Parathyroid adenoma (tissue), 2 donors: ENCODE data around the gene TMEM217.
A peak's percentile ranks its signal among the peaks of the same experiment; 100 is the strongest.

Experiments
- H2AFZ ChIP-seq: fragments of 300-600 bp; sonication (generic); one replicate; pipeline ENCODE4 v1.7.0; 2017; ENCODE audit warnings: antibody characterized with exemption, mild to moderate bottlenecking
- H3K27ac ChIP-seq: fragments of 300-600 bp; sonication (generic); one replicate; pipeline ENCODE4 v1.7.0; 2017
- H3K27me3 ChIP-seq: fragments of 300-600 bp; sonication (generic); one replicate; pipeline ENCODE4 v1.7.0; 2017; ENCODE audit warnings: low read length; ENCODE audit not compliant: control insufficient read depth, insufficient read depth
- H3K36me3 ChIP-seq: fragments of 300-600 bp; sonication (generic); one replicate; pipeline ENCODE4 v1.7.0; 2017; ENCODE audit warnings: low read length; ENCODE audit not compliant: control insufficient read depth, insufficient read depth
- H3K4me1 ChIP-seq: fragments of 300-600 bp; sonication (generic); one replicate; pipeline ENCODE4 v1.7.0; 2017; ENCODE audit warnings: control low read depth
- H3K4me2 ChIP-seq: fragments of 300-600 bp; sonication (generic); one replicate; pipeline ENCODE4 v1.7.0; 2017; ENCODE audit warnings: low read length
- H3K4me3 ChIP-seq: fragments of 300-600 bp; sonication (generic); one replicate; pipeline ENCODE4 v1.7.0; 2017; ENCODE audit warnings: low read depth, low read length
- H3K79me2 ChIP-seq: fragments of 300-600 bp; sonication (generic); one replicate; pipeline ENCODE4 v1.7.0; 2017; ENCODE audit warnings: control low read depth
- H3K9ac ChIP-seq: fragments of 300-600 bp; sonication (generic); one replicate; pipeline ENCODE4 v1.7.0; 2017; ENCODE audit warnings: mild to moderate bottlenecking
- H3K9me3 ChIP-seq: fragments of 300-600 bp; sonication (generic); one replicate; pipeline ENCODE4 v1.7.0; 2017; ENCODE audit warnings: low read length; ENCODE audit not compliant: control insufficient read depth
- TF ChIP-seq, protein P1 (sequence below): fragments of 300-600 bp; sonication (generic); IDR thresholded peaks from one replicate; pipeline ENCODE4 v1.7.0; 2017; ENCODE audit warnings: antibody characterized with exemption, mild to moderate bottlenecking
- donor health status: primary hyperparathyroidism.

The TMEM217 gene

GRCh38 chr6:37256692-37257319 lies 1.1 kb downstream of the TMEM217 start:
- TF ChIP-seq, protein P1, sequence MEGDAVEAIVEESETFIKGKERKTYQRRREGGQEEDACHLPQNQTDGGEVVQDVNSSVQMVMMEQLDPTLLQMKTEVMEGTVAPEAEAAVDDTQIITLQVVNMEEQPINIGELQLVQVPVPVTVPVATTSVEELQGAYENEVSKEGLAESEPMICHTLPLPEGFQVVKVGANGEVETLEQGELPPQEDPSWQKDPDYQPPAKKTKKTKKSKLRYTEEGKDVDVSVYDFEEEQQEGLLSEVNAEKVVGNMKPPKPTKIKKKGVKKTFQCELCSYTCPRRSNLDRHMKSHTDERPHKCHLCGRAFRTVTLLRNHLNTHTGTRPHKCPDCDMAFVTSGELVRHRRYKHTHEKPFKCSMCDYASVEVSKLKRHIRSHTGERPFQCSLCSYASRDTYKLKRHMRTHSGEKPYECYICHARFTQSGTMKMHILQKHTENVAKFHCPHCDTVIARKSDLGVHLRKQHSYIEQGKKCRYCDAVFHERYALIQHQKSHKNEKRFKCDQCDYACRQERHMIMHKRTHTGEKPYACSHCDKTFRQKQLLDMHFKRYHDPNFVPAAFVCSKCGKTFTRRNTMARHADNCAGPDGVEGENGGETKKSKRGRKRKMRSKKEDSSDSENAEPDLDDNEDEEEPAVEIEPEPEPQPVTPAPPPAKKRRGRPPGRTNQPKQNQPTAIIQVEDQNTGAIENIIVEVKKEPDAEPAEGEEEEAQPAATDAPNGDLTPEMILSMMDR, result no peak
- no peaks in the 10 kb centered on the region for H3K27me3 ChIP-seq
- no peak overlapping the region for H3K9ac ChIP-seq
- peaks cover 3% of the 10 kb centered on the region for H3K4me1 ChIP-seq
- no peaks in the 10 kb centered on the region for H3K9me3 ChIP-seq
- H3K36me3 ChIP-seq, result no peaks in the 10 kb centered on the region
- peaks cover 29% of the 10 kb centered on the region for H3K79me2 ChIP-seq
- peak overlapping the region; percentile 39 for H3K4me2 ChIP-seq
- peak overlapping the region; percentile 99 for H2AFZ ChIP-seq
- H3K4me3 ChIP-seq, result peak overlapping the region; percentile 92
- peak overlapping the region; percentile 78 for H3K27ac ChIP-seq

DNA sequence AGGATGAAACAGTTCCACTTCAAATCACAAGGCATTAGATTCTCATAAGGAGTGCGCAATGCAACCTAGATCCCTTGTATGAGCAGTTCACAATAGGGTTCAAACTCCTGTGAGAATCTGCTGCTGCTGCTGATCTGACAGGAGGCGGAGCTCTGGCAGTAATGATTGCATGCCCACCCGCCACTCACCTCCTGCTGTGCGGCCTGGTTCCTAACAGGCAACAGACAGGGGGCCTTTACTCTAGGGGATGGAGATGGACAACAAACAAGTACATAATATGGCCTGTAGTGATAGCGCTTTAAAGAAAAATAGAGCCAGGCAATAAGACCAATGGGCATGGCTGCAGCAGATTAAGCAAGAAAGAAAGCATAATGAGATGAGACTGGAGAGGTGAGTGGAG lies 3.1 kb downstream of the TMEM217 start:
- Histone ChIP-seq H3K4me2 (no peak overlapping the region), H3K27me3 (no peaks in the 10 kb centered on the region), H3K9me3 (no peaks in the 10 kb centered on the region), H3K4me1 (peaks cover 3% of the 10 kb centered on the region), H3K9ac (no peak overlapping the region), H3K27ac (no peak overlapping the region), H3K36me3 (no peaks in the 10 kb centered on the region), H3K4me3 (no peak overlapping the region), H3K79me2 (peaks cover 20% of the 10 kb centered on the region), H2AFZ (no peak overlapping the region)
- TF ChIP-seq, protein P1, result no peak

- Histone ChIP-seq H3K9me3 (no peaks in the 10 kb centered on the region), H3K27me3 (no peaks in the 10 kb centered on the region), H3K79me2 (peaks cover 14% of the 10 kb centered on the region), H3K36me3 (no peaks in the 10 kb centered on the region), H3K9ac (no peak overlapping the region), H3K4me1 (peaks cover 3% of the 10 kb centered on the region), H3K4me2 (no peak overlapping the region), H3K4me3 (no peak overlapping the region), H3K27ac (no peak overlapping the region), H2AFZ (no peak overlapping the region)
- TF ChIP-seq, protein P1, result no peak
These were observed 4.4 kb downstream of the TMEM217 start for GRCh38 chr6:37253486-37254007.

DNA sequence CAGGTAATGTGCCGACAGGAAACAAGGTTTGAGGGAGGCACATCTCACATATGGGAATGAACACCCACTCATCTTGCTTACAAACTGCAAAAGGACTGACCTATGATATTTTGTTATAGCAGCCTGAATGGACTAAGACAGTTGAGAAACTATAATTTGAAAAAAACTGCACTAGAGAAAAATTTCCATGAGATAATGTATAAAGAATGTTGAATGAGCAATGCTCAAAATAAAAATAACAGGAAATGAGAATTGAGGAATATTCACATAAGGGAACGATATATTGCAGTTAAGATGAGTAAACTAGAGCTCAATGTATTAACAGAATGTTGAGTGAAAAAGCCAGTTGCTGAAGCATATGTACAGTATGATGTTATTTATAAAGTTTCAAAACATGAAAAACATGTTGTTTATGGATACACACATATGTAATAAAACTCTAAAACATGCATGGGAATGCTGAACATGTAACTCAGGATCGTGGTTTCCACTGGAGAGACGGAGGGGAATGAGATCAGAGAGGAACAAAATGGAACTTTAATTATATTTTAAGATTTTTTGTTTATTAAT lies 6.6 kb downstream of the TMEM217 start:
- Histone ChIP-seq H3K27ac (no peak overlapping the region), H3K4me3 (no peak overlapping the region), H3K79me2 (no peaks in the 10 kb centered on the region), H3K27me3 (no peaks in the 10 kb centered on the region), H3K36me3 (no peaks in the 10 kb centered on the region), H3K9me3 (no peaks in the 10 kb centered on the region), H2AFZ (no peak overlapping the region), H3K9ac (no peak overlapping the region), H3K4me1 (no peaks in the 10 kb centered on the region), H3K4me2 (no peak overlapping the region)
- TF ChIP-seq, protein P1, result no peak
